CD4-positive, alpha-beta memory T cell (primary cell): ENCODE results near the gene BTG2. TPM values are rescaled to one million over a fixed set of nuclear protein-coding genes. Genes with fewer than 3 reads are reported as not detected.
A peak's percentile ranks its signal among the peaks of the same experiment; 100 is the strongest.

Source experiments
- CTCF ChIA-PET: fragments of 350-600 bp; sonication (Branson Sonifier 250); formaldehyde crosslinking; loops from one replicate; lab custom pipeline; 2021; ENCODE audit warnings: inconsistent platforms; ENCODE audit not compliant: partially characterized antibody; lab: Charles Lee
- POLR2A ChIA-PET: fragments of 350-600 bp; sonication (Branson Sonifier 250); formaldehyde crosslinking; loops from one replicate; lab custom pipeline; 2021; ENCODE audit not compliant: partially characterized antibody; lab: Charles Lee
- DNase-seq, 5 donors: peaks; one replicate each; pipeline versions ENCODE4 v3.0.0 to v3.0.0-alpha.2; 2020 to 2022; ENCODE audit warnings: mixed read lengths in 1 of 5
- H3K27ac ChIP-seq: one replicate; pipeline ENCODE4 v1.7.0; 2013; ENCODE audit warnings: low read depth, low read length
- H3K27me3 ChIP-seq: 2 replicates; pipeline ENCODE4 v1.7.0; 2013; ENCODE audit warnings: mild to moderate bottlenecking, low read length, moderate library complexity; ENCODE audit not compliant: insufficient read depth
- H3K36me3 ChIP-seq: 2 replicates; pipeline ENCODE4 v1.7.0; 2013; ENCODE audit warnings: mild to moderate bottlenecking, low read length, moderate library complexity; ENCODE audit not compliant: insufficient read depth
- H3K4me1 ChIP-seq: 2 replicates; pipeline ENCODE4 v1.7.0; 2013; ENCODE audit warnings: mild to moderate bottlenecking, low read length, moderate library complexity; ENCODE audit not compliant: insufficient read depth
- H3K4me3 ChIP-seq, 2 donors: one replicate each; pipeline ENCODE4 v1.7.0; 2013; ENCODE audit warnings: low read length in 2 of 2, mild to moderate bottlenecking in 1 of 2
- H3K9me3 ChIP-seq, 2 donors: one replicate each; pipeline ENCODE4 v1.7.0; 2013; ENCODE audit warnings: low read length in 2 of 2, control low read depth in 1 of 2; ENCODE audit not compliant: control insufficient read depth in 1 of 2
- H3K27ac Mint-ChIP-seq, 7 donors: one replicate each; pipeline ENCODE4 v1.8.0; 2020 to 2021; ENCODE audit warnings: mixed read lengths in 7 of 7, mild to moderate bottlenecking in 6 of 7, inconsistent platforms in 3 of 7, moderate library complexity in 3 of 7
- H3K27me3 Mint-ChIP-seq, 2 donors: one replicate each; pipeline ENCODE4 v1.8.0; 2020 to 2021; ENCODE audit warnings: mixed read lengths in 2 of 2
- H3K36me3 Mint-ChIP-seq, 2 donors: one replicate each; pipeline ENCODE4 v1.8.0; 2020 to 2021; ENCODE audit warnings: mixed read lengths in 2 of 2, inconsistent platforms in 1 of 2, mild to moderate bottlenecking in 1 of 2
- H3K4me1 Mint-ChIP-seq, 4 donors: one replicate each; pipeline ENCODE4 v1.8.0; 2020 to 2021; ENCODE audit warnings: mixed read lengths in 4 of 4, mild to moderate bottlenecking in 1 of 4
- H3K4me3 Mint-ChIP-seq, 8 donors: one replicate each; pipeline ENCODE4 v1.8.0; 2020 to 2021; ENCODE audit warnings: mixed read lengths in 8 of 8, mild to moderate bottlenecking in 7 of 8, moderate library complexity in 6 of 8, inconsistent platforms in 3 of 8
- H3K9me3 Mint-ChIP-seq, 8 donors: one replicate each; pipeline ENCODE4 v1.8.0; 2020 to 2021; ENCODE audit warnings: mixed read lengths in 8 of 8, mild to moderate bottlenecking in 5 of 8, inconsistent platforms in 3 of 8, moderate library complexity in 1 of 8
- intact Hi-C: fragments of 100-400 bp; cut with micrococcal nuclease; formaldehyde crosslinking; loops from one replicate; pipeline ENCODE4 v1.15.1; 2023
- polyA plus RNA-seq, 2 donors: library from polyadenylated mRNA; unstranded; fragments of 300-500 nt; fragmentation: Illumina TruSeq; gene quantifications; one replicate each; pipeline ENCODE4 v1.2.3, GENCODE V29; 2021
- total RNA-seq, 2 experiments: library from RNA; stranded (reverse); gene quantifications; one replicate each; pipeline ENCODE4 v1.2.3, GENCODE V29; 2021

BTG2 gene
- total and polyA plus RNA-seq, 4 experiments from 2014 or later = 123 to 288 (median 199) TPM

GRCh38 chr1:203275656-203276272 is 29.6 kb upstream of the BTG2 start:
- H3K9me3 Mint-ChIP-seq = no peaks in the 10 kb centered on the region
- Histone ChIP-seq H3K36me3 (no peaks in the 10 kb centered on the region), H3K27me3 (no peaks in the 10 kb centered on the region), H3K9me3 (no peaks in the 10 kb centered on the region), H3K27ac (no peak overlapping the region), H3K4me3 (no peak overlapping the region), H3K4me1 (peaks cover 55% of the 10 kb centered on the region)
- POLR2A ChIA-PET = interaction anchor here (9.2 to 23.9 kb wide), 5 partner anchors 14 to 62 kb away, joined by 145 to 877 read pairs (median 261); partner anchors contain the start of gene BTG2
- H3K4me3 Mint-ChIP-seq = no peak overlapping the region
- intact Hi-C loops = no loop called here
- CTCF ChIA-PET = interaction anchor here (5.4 to 17.8 kb wide), 5 partner anchors 7 to 70 kb away, joined by 54 to 921 read pairs (median 92); partner anchors contain the start of genes BTG2 and FMOD
- no peaks in the 10 kb centered on the region for H3K27me3 Mint-ChIP-seq
- no peaks in the 10 kb centered on the region for H3K36me3 Mint-ChIP-seq
- DNase-seq = no peak
- H3K4me1 Mint-ChIP-seq = peaks cover 30 to 72% (median 56%) of the 10 kb centered on the region in 4 donors
- peak overlapping the region in 4 of 7 donors; percentile 62 to 87 (median 75) for H3K27ac Mint-ChIP-seq

GRCh38 chr1:203276408-203276807 is 28.9 kb upstream of the BTG2 start:
- Histone ChIP-seq H3K36me3 (no peaks in the 10 kb centered on the region), H3K4me3 (no peak overlapping the region), H3K27ac (peak overlapping the region; percentile 11), H3K4me1 (peaks cover 48% of the 10 kb centered on the region), H3K27me3 (no peaks in the 10 kb centered on the region), H3K9me3 (no peaks in the 10 kb centered on the region)
- intact Hi-C loops = no loop called here
- H3K27ac Mint-ChIP-seq = peak overlapping the region in 4 of 7 donors; percentile 60 to 91 (median 84)
- DNase-seq = no peak
- no peaks in the 10 kb centered on the region for H3K27me3 Mint-ChIP-seq
- no peaks in the 10 kb centered on the region for H3K36me3 Mint-ChIP-seq
- no peaks in the 10 kb centered on the region for H3K9me3 Mint-ChIP-seq
- CTCF ChIA-PET = interaction anchor here (1.0 to 17.8 kb wide), 7 partner anchors 8 to 236 kb away, joined by 4 to 921 read pairs (median 58); partner anchors contain the start of genes BTG2 and FMOD
- H3K4me3 Mint-ChIP-seq = no peak overlapping the region
- H3K4me1 Mint-ChIP-seq = peaks cover 27 to 66% (median 50%) of the 10 kb centered on the region in 4 donors
- POLR2A ChIA-PET = interaction anchor here (1.9 to 23.9 kb wide), 5 partner anchors 9 to 62 kb away, joined by 8 to 877 read pairs (median 216); partner anchors contain the start of gene BTG2

- peaks cover 48% of the 10 kb centered on the region for H3K4me1 ChIP-seq
- peak overlapping the region in 1 of 2 donors; percentile 20 for H3K4me3 ChIP-seq
- H3K36me3 ChIP-seq = no peaks in the 10 kb centered on the region
- peak overlapping the region in 6 of 8 donors; percentile 4 to 78 (median 71) for H3K4me3 Mint-ChIP-seq
- DNase-seq = no peak
- H3K4me1 Mint-ChIP-seq = peaks cover 27 to 63% (median 45%) of the 10 kb centered on the region in 4 donors
- no peaks in the 10 kb centered on the region for H3K36me3 Mint-ChIP-seq
- intact Hi-C loops = no loop called here
- H3K9me3 Mint-ChIP-seq = no peaks in the 10 kb centered on the region
- H3K9me3 ChIP-seq = no peaks in the 10 kb centered on the region
- H3K27ac Mint-ChIP-seq = peak overlapping the region; percentile 60 to 96 (median 87)
- CTCF ChIA-PET = interaction anchor here (1.0 to 17.8 kb wide), 8 partner anchors 8 to 237 kb away, joined by 3 to 921 read pairs (median 56); partner anchors contain the start of genes BTG2 and FMOD
- peak overlapping the region; percentile 11 for H3K27ac ChIP-seq
- H3K27me3 Mint-ChIP-seq = no peaks in the 10 kb centered on the region
- POLR2A ChIA-PET = interaction anchor here (0.8 to 23.9 kb wide), 10 partner anchors 8 to 488 kb away, joined by 3 to 877 read pairs (median 8); partner anchors contain the start of genes ATP2B4, BTG2 and LAX1
- H3K27me3 ChIP-seq = no peaks in the 10 kb centered on the region
These were observed 28.3 kb upstream of the BTG2 start for GRCh38 chr1:203276916-203277545.

GRCh38 chr1:203278082-203278884 is 27.0 kb upstream of the BTG2 start:
- Histone ChIP-seq H3K36me3 (no peaks in the 10 kb centered on the region), H3K4me3 (no peak overlapping the region), H3K27ac (peak overlapping the region; percentile 11), H3K4me1 (peaks cover 37% of the 10 kb centered on the region), H3K9me3 (no peaks in the 10 kb centered on the region), H3K27me3 (no peaks in the 10 kb centered on the region)
- Mint-ChIP-seq H3K27me3 (no peaks in the 10 kb centered on the region), H3K4me1 (peaks cover 25 to 58% (median 43%) of the 10 kb centered on the region in 4 donors), H3K4me3 (peak overlapping the region; percentile 4 to 78 (median 42)), H3K9me3 (no peaks in the 10 kb centered on the region), H3K36me3 (no peaks in the 10 kb centered on the region), H3K27ac (peak overlapping the region; percentile 60 to 96 (median 87))
- intact Hi-C loops = no loop called here
- ChIA-PET CTCF (interaction anchor here (1.3 to 17.8 kb wide), 8 partner anchors 9 to 208 kb away, joined by 3 to 921 read pairs (median 56); partner anchors contain the start of genes BTG2 and FMOD), POLR2A (interaction anchor here (0.8 to 23.9 kb wide), 10 partner anchors 9 to 487 kb away, joined by 3 to 877 read pairs (median 8); partner anchors contain the start of genes ATP2B4, BTG2 and LAX1)
- peak in 4 of 5 donors; percentile 27 to 57 (median 36) for DNase-seq

- Histone ChIP-seq H3K27me3 (no peaks in the 10 kb centered on the region), H3K27ac (peak overlapping the region; percentile 11), H3K4me1 (peaks cover 30% of the 10 kb centered on the region), H3K36me3 (no peaks in the 10 kb centered on the region), H3K4me3 (no peak overlapping the region), H3K9me3 (no peaks in the 10 kb centered on the region)
- Mint-ChIP-seq H3K4me3 (peak overlapping the region in 5 of 8 donors; percentile 6 to 60 (median 11)), H3K9me3 (no peaks in the 10 kb centered on the region), H3K27me3 (no peaks in the 10 kb centered on the region), H3K36me3 (no peaks in the 10 kb centered on the region), H3K27ac (peak overlapping the region in 6 of 7 donors; percentile 9 to 96 (median 86)), H3K4me1 (peaks cover 25 to 51% (median 39%) of the 10 kb centered on the region in 4 donors)
- DNase-seq = no peak
- CTCF ChIA-PET = interaction anchor here (1.3 to 17.8 kb wide), 6 partner anchors 8 to 67 kb away, joined by 5 to 921 read pairs (median 75); partner anchors contain the start of genes BTG2 and FMOD
- POLR2A ChIA-PET = interaction anchor here (2.7 to 23.9 kb wide), 5 partner anchors 10 to 59 kb away, joined by 8 to 877 read pairs (median 216); partner anchors contain the start of gene BTG2
- intact Hi-C loops = no loop called here
These were observed 26.4 kb upstream of the BTG2 start for GRCh38 chr1:203278885-203279406.

GRCh38 chr1:203280061-203280460 is 25.3 kb upstream of the BTG2 start:
- Histone ChIP-seq H3K27ac (no peak overlapping the region), H3K4me3 (no peak overlapping the region), H3K4me1 (peaks cover 29% of the 10 kb centered on the region), H3K9me3 (no peaks in the 10 kb centered on the region), H3K27me3 (no peaks in the 10 kb centered on the region), H3K36me3 (no peaks in the 10 kb centered on the region)
- peak overlapping the region in 1 of 8 donors; percentile 14 for H3K4me3 Mint-ChIP-seq
- intact Hi-C loops = no loop called here
- POLR2A ChIA-PET = interaction anchor here (1.2 to 23.9 kb wide), 4 partner anchors 9 to 44 kb away, joined by 3 to 877 read pairs (median 268); partner anchors contain the start of gene BTG2
- DNase-seq = no peak
- CTCF ChIA-PET = interaction anchor here (5.4 to 13.4 kb wide), 4 partner anchors 7 to 59 kb away, joined by 54 to 145 read pairs (median 75); partner anchors contain the start of gene BTG2
- peak overlapping the region in 6 of 7 donors; percentile 6 to 85 (median 72) for H3K27ac Mint-ChIP-seq
- H3K36me3 Mint-ChIP-seq = no peaks in the 10 kb centered on the region
- H3K27me3 Mint-ChIP-seq = no peaks in the 10 kb centered on the region
- no peaks in the 10 kb centered on the region for H3K9me3 Mint-ChIP-seq
- H3K4me1 Mint-ChIP-seq = peaks cover 23 to 43% (median 36%) of the 10 kb centered on the region in 4 donors
